Keratinocyte (primary cell): ENCODE measurements around the gene TWF2.

Source experiments
- CTCF ChIP-seq, 3 experiments: IDR thresholded peaks in 1 of 3; conservative IDR thresholded peaks in 1 of 3; optimal IDR thresholded peaks in 1 of 3; 2 replicates in 2 of 3; 3 replicates in 1 of 3; pipeline versions ENCODE3 to v1.5.1; 2011; ENCODE audit warnings: low read length in 3 of 3, mild to moderate bottlenecking in 3 of 3, moderate library complexity in 2 of 3, control low read depth in 1 of 3, inconsistent platforms in 1 of 3; ENCODE audit not compliant: insufficient read depth in 2 of 3; ENCODE audit errors: extremely low read depth in 1 of 3
- EZH2 ChIP-seq: IDR thresholded peaks from one replicate; pipeline ENCODE4 v1.6.1; 2012; ENCODE audit warnings: inconsistent platforms, mild to moderate bottlenecking, low read length, moderate library complexity

DNA sequence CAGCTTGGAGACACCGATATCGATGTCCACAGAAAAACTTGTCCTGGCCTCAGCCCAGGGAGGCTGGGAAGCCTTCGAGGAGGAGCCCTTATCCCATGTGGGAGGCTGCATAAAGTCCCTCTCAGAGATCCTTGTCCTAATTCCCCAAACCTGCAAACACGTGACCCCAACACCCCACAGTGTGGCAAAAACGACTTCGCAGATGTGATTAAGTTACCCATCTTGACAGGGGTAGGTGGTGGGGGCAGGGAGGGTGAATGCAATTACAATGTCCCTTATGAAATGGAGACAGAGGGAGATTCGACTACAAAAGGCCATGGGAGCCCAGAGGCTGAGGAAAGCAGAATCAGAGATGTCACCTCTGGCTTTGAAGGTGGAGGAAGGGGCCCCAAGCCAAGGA lies 11.2 kb downstream of the TWF2 start:
- no peak for TF ChIP-seq CTCF (optimal IDR thresholded peaks at IDR 0.05 in 1 of 3, IDR thresholded peaks at IDR 0.05 in 1 of 3, conservative IDR thresholded peaks at IDR 0.05 in 1 of 3; ENCODE audit: extremely low read depth in 1 of 3, insufficient read depth in 2 of 3, low read length in 3 of 3)
- TF ChIP-seq EZH2, result no peak
